HG02973 (cell line): ENCODE data around the gene KLHL29.

Experiments
- ATAC-seq: cut with Tn5 transposase; IDR thresholded peaks from one replicate; pipeline ENCODE4 v1.9.1; 2021; ENCODE audit warnings: moderate library complexity; ENCODE audit not compliant: unreplicated experiment

Gene KLHL29

GRCh38 chr2:23586741-23587306 is 201.8 kb downstream of the KLHL29 start:
- no peak for ATAC-seq

GRCh38 chr2:23587341-23587880 is 202.4 kb downstream of the KLHL29 start:
- ATAC-seq, result no peak

DNA sequence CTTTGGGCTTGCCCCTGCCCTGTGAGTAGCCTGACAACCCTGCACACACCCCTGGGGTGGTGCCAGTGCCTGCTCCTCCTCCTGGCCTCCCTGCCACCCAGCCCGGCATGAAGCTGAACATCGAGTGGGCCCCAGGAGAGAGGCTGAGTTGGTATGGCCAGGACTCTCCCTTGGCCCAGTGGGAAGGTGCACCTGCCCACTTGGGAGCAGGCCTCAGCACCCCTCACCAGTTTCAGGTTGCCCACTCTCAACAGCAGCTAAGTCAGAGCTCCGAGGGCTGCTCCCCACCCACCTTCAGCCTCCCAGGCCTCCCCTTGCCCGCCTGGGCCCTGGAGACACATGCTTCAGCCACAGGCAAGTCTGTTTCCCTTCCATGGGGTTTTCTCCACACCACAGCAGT is 203.1 kb downstream of the KLHL29 start:
- no peak for ATAC-seq

GRCh38 chr2:23588508-23589201 is 203.7 kb downstream of the KLHL29 start:
- no peak for ATAC-seq

DNA sequence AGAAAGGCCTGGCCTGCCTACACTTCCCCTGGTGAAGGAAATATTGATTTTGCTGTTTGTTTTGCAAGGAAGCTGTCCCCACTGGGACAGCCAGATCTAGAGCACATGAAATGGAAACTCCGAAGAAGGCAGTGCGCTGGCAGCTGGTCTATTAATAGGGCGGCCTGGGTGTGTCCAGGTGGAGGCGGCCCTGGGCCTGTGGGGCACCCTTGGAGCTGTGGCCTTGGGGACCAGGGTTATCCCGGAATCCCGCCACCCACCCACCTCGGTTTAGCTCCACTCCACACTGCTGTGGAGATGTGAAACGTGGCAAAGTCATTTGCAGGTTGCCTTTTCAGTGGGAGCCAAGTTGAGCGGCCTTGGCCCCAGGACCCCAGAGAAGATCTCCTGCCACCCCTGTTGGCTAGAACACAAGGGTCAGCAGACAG is 204.3 kb downstream of the KLHL29 start:
- ATAC-seq, result no peak

- no peak for ATAC-seq
Measured at GRCh38 chr2:23589739-23590138, 204.8 kb downstream of the KLHL29 start.

DNA sequence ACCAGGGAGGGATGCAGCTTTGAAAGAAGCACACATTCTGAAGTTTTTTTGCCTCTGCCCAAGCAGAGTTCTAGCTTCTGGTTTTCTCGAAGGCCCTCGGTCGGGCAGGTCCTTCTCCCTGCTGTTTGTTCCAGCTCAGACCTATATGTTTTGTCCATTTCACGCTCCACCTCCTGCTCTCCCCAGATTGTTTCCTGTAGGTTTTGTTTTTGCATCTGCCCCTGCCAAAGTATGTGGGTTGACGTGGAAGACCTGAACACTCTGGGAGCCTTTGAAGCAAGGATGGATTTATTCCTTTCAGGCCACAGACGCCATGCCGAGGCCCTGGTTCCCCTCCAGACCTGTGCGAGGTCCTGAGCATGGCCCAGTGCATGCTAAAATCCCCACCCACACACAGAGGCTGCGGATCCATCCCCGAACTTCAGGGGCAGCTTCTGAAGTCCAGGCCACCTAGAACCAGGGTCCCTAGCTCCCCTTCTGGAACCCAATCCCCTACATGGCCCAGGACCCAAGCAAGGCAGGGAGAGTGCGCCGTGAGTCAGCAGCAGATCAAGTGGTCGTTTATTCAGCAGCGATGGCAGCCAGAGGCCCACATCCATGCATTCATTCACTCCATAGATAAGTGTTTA is 205.4 kb downstream of the KLHL29 start:
- ATAC-seq, result no peak

- no peak for ATAC-seq
Measured at GRCh38 chr2:23591111-23591510, 206.1 kb downstream of the KLHL29 start.

DNA sequence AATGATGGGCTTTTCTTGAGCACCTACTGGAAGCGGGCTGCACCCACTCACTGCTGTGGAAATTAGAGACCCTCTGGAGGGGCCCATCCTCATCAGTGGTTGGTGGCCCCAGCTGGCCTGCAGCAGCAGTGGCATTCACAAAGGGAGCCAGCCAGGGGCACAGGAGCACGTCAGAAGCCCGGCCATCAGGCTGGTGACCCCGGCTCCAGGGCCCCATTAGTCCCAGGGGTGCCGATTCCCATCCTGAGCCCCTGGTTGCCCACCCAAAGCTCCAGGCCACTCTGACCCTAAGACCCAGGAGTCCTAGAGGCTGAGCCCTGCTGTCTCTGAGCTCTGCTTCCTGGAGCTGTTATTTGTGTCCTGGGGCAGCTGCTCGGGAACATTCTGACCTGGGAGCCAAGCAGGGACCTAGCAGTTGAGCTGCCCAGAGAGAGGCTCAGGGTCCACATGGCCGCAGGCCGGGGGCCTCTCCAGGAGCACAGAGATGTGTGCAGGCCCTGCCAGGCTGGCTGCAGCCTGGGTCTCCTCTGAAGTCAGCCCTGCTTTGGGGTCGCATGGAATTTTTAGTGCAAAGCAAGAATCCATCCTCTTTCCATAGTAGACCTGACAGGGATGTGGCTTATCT is 207.2 kb downstream of the KLHL29 start:
- ATAC-seq, result no peak

GRCh38 chr2:23592898-23593751 is 208.1 kb downstream of the KLHL29 start:
- ATAC-seq, result no peak

- ATAC-seq, result no peak
Measured at GRCh38 chr2:23593752-23594459, 208.9 kb downstream of the KLHL29 start.

DNA sequence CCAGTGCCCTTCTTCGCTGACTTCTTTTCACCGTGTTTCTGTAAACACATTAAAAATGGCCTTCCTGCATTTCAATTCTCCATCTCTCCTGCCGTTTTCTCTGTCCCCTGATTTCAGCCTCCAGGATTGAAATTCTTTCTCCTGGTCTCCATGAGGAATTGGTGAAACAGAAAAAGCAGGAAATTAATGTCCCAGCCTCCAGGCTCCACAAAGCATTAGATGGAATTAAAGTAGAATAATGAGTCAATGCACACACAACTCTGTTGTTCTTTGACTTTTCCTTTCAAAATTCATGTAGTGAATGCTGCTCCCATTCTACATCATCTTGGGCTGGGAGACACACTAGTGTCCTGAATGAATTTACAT is 209.5 kb downstream of the KLHL29 start:
- no peak for ATAC-seq

GRCh38 chr2:23595021-23595420 is 210.0 kb downstream of the KLHL29 start:
- ATAC-seq, result no peak

GRCh38 chr2:23595601-23596251 is 210.7 kb downstream of the KLHL29 start:
- no peak for ATAC-seq

GRCh38 chr2:23596316-23596885 is 211.4 kb downstream of the KLHL29 start:
- no peak for ATAC-seq

- no peak for ATAC-seq
Measured at GRCh38 chr2:23597687-23598086, 212.7 kb downstream of the KLHL29 start.

DNA sequence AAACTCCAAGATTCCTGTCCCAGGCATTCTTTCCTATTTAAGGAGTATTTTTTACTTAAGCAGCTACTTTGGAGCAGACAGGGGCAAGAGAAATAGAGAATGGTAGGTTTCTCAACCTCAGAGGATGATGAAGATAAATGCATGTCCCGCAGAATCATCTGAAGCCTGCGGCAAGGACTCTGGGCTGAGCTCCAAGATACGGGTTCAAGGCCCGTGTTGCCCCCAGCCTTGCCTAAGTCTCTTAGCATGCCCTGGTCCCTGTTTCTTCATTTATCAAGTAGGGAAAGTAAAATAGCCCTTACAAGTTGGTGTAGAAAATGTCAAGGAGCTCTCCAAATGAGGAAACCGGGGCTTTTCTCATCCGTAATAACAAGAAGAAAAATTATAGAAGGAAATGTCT is 214.0 kb downstream of the KLHL29 start:
- ATAC-seq, result no peak

GRCh38 chr2:23599667-23600066 is 214.7 kb downstream of the KLHL29 start:
- ATAC-seq, result no peak

DNA sequence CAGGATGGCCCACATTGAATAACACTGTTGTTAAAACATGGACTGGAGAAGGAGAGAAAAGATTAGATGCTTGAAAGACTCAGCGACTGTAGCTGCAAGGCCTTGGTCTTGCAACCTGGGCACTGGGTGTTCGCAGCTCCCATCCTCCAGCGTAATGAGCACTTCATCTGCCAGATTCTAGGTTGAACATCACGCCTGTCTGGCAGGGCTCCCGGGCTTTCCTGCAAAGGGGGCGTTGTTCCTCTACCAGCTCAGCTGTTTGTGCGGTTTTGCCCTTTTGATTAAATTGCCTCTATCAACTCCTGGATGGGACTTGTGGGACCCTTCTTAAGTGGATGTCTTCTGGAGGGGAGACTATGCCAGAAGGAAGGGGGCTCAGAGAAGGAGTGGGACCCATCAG is 215.4 kb downstream of the KLHL29 start:
- no peak for ATAC-seq
